Activated CD8-positive, alpha-beta memory T cell treated with anti-CD3 and anti-CD28 coated beads, Interleukin-2, amount 50 U/mL, for 24 hours (primary cell): ENCODE measurements around the gene LIMA1.
"Not testable (repeated sequence)": the region's sequence is repeated elsewhere in the genome, so short reads cannot be mapped to it uniquely, and the experiment has no call there.

Experiments
- DNase-seq: peaks from one replicate; pipeline ENCODE4 v3.0.0-alpha.2; 2020; ENCODE audit errors: extremely low read depth

LIMA1 gene

GRCh38 chr12:50287271-50287670 lies 4.0 kb upstream of the LIMA1 start:
- no peak for DNase-seq

GRCh38 chr12:50285253-50285652 lies 1.9 kb upstream of the LIMA1 start:
- DNase-seq: no peak

GRCh38 chr12:50282721-50283228 lies 545 bp downstream of the LIMA1 start:
- DNase-seq: no peak

- DNase-seq: no peak
Measured at GRCh38 chr12:50279501-50279900, 3.8 kb downstream of the LIMA1 start.

- no peak for DNase-seq
Measured at GRCh38 chr12:50276912-50277671, 6.2 kb downstream of the LIMA1 start.

GRCh38 chr12:50276068-50276467 lies 7.3 kb downstream of the LIMA1 start:
- DNase-seq: no peak

- DNase-seq: no peak
Measured at GRCh38 chr12:50275556-50275955, 7.8 kb downstream of the LIMA1 start.

GRCh38 chr12:50275127-50275526 lies 8.2 kb downstream of the LIMA1 start:
- not testable (repeated sequence) for DNase-seq

GRCh38 chr12:50271724-50272247 lies 11.5 kb downstream of the LIMA1 start:
- DNase-seq: no peak

- no peak for DNase-seq
Measured at GRCh38 chr12:50268482-50268881, 14.8 kb downstream of the LIMA1 start.

- DNase-seq: no peak
Measured at GRCh38 chr12:50265770-50266524, 17.4 kb downstream of the LIMA1 start.

- DNase-seq: no peak
Measured at GRCh38 chr12:50263832-50264231, 19.5 kb downstream of the LIMA1 start.

GRCh38 chr12:50261654-50262053 lies 21.7 kb downstream of the LIMA1 start:
- DNase-seq: no peak

GRCh38 chr12:50258167-50258551 lies 25.2 kb downstream of the LIMA1 start:
- no peak for DNase-seq

GRCh38 chr12:50257236-50258166 lies 25.8 kb downstream of the LIMA1 start:
- DNase-seq: no peak

- DNase-seq: no peak
Measured at GRCh38 chr12:50256761-50257160, 26.6 kb downstream of the LIMA1 start.

GRCh38 chr12:50252977-50253602 lies 30.2 kb downstream of the LIMA1 start:
- no peak for DNase-seq

GRCh38 chr12:50251619-50252252 lies 31.6 kb downstream of the LIMA1 start:
- DNase-seq: no peak

- DNase-seq: no peak
Measured at GRCh38 chr12:50249464-50250182, 33.7 kb downstream of the LIMA1 start.

- DNase-seq: no peak
Measured at GRCh38 chr12:50248883-50249282, 34.4 kb downstream of the LIMA1 start.
